Measurements from ENCODE around the gene PRDX2.

DNA sequence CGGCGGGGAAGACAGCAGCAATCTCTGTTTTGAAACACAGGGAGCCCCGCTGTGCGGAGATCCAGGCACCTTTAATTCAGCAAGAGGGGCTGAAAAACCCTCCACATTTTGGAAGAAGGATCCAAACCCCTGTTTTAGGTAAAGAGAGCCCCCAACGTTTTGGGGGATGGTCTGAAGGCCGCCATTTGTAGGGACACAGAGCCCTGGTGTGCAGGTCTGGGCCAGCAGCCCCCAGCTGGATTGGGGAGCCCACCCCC, 22.8 kb downstream of the PRDX2 start:
- TF ChIP-seq POLR2A (IDR thresholded peaks at IDR 0.05) = no peak
- TF ChIP-seq, protein P1, sequence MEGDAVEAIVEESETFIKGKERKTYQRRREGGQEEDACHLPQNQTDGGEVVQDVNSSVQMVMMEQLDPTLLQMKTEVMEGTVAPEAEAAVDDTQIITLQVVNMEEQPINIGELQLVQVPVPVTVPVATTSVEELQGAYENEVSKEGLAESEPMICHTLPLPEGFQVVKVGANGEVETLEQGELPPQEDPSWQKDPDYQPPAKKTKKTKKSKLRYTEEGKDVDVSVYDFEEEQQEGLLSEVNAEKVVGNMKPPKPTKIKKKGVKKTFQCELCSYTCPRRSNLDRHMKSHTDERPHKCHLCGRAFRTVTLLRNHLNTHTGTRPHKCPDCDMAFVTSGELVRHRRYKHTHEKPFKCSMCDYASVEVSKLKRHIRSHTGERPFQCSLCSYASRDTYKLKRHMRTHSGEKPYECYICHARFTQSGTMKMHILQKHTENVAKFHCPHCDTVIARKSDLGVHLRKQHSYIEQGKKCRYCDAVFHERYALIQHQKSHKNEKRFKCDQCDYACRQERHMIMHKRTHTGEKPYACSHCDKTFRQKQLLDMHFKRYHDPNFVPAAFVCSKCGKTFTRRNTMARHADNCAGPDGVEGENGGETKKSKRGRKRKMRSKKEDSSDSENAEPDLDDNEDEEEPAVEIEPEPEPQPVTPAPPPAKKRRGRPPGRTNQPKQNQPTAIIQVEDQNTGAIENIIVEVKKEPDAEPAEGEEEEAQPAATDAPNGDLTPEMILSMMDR (IDR thresholded peaks at IDR 0.05 in 4 of 5, conservative IDR thresholded peaks at IDR 0.05 in 1 of 5) = no peak

All from gastrocnemius medialis (tissue), 4 donors.